K562 (cell line): ENCODE data around the gene PLSCR3. TPM values are rescaled to one million over a fixed set of nuclear protein-coding genes. Genes with fewer than 3 reads are reported as not detected.

Source experiments
- ARID1B ChIP-seq: fragments of 450-650 bp; IDR thresholded peaks from 2 replicates; pipeline ENCODE4 v1.6.1; 2016; ENCODE audit warnings: antibody characterized with exemption, mild to moderate bottlenecking, inconsistent platforms
- HSF4 ChIP-seq: fragments of 250-450 bp; sonication (Bioruptor Pico); IDR thresholded peaks from 2 replicates; pipeline ENCODE4 v2.1.2; 2022; ENCODE audit warnings: mild to moderate bottlenecking, moderate library complexity, borderline replicate concordance
- KDM2B ChIP-seq: fragments of 250-450 bp; sonication (Bioruptor Pico); IDR thresholded peaks from 2 replicates; pipeline ENCODE4 v1.8.0; 2021; ENCODE audit warnings: mild to moderate bottlenecking, moderate library complexity
- MEIS2 ChIP-seq: fragments of 450-650 bp; IDR thresholded peaks from 2 replicates; pipeline ENCODE4 v1.6.1; 2014; ENCODE audit warnings: mild to moderate bottlenecking; ENCODE audit not compliant: partially characterized antibody
- U2AF2 ChIP-seq: fragments of 200-400 bp; formaldehyde crosslinking; optimal IDR thresholded peaks from 2 replicates; pipeline ENCODE3; 2017; ENCODE audit warnings: low read depth, mild to moderate bottlenecking, low read length
- ZEB2 ChIP-seq: fragments of 450-650 bp; IDR thresholded peaks from 2 replicates; pipeline ENCODE4 v1.6.1; 2016
- ZNF76 ChIP-seq: fragments of 250-450 bp; sonication (Bioruptor Pico); IDR thresholded peaks from 2 replicates; pipeline ENCODE4 v1.4.0; 2020; ENCODE audit warnings: mild to moderate bottlenecking, moderate library complexity, borderline replicate concordance
- polyA plus RNA-seq, 8 experiments: library from polyadenylated mRNA; depleted of rRNA in 4 of 8; stranded (reverse) in 5 of 8; unstranded in 3 of 8; fragments of >200 nt; fragmentation: Nextera tagmentation in 2 of 8; fragmentation: Illumina TruSeq in 1 of 8; extraction: Ambion mirVana in 2 of 8; extraction: Trizol in 1 of 8; gene quantifications; 2 replicates each; pipeline versions ENCODE4 v1.2.1 to v1.2.3, GENCODE V29; 2011 to 2014; ENCODE audit warnings: inconsistent platforms in 1 of 8, missing spikeins in 1 of 8
- total RNA-seq, 7 experiments: library from RNA; depleted of rRNA in 6 of 7; stranded (reverse); fragments of >200 nt in 6 of 7; fragmentation: Illumina TruSeq in 2 of 7; extraction: Trizol in 2 of 7; gene quantifications; 2 replicates each; pipeline versions ENCODE4 v1.2.1 to v1.2.3, GENCODE V29; 2011 to 2021; ENCODE audit warnings: low replicate concordance in 1 of 7
- TF ChIP-seq, protein P1 (sequence below): sonication (generic); formaldehyde crosslinking; IDR thresholded peaks from 2 replicates; pipeline ENCODE4 v1.8.0; 2022; ENCODE audit warnings: mild to moderate bottlenecking, low read depth, missing genetic modification reagents
- TF ChIP-seq, protein P2 (sequence below): fragments of 450-650 bp; IDR thresholded peaks from 2 replicates; pipeline ENCODE4 v1.6.1; 2016
- TF ChIP-seq, protein P3 (sequence below): sonication (generic); formaldehyde crosslinking; IDR thresholded peaks from 2 replicates; pipeline ENCODE4 v1.8.0; 2022; ENCODE audit warnings: mild to moderate bottlenecking, missing genetic modification reagents

Gene PLSCR3
- total and polyA plus RNA-seq, 9 of the 15 experiments (the other 6 are each of a cell fraction or from before 2014, with no cell fraction given) = 3.2 to 16.8 (median 4.5) TPM

DNA sequence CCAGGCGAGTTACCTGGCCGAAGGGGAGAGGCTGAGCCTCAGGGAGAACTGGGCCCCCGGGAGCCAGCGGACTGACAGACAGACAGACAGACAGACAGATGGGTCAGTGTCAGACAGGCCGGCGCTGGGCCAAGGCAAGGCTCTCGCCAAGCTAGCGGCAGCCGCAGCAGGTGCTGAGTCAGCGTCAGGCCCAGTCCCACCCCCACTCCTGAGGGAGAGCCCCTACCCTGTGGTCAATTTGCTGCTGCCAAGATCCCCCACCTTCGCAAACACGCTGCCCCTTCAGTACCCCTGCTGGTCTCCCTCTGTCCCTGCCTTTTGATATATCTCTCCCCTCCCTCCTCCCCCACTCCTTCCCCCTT, 46.5 kb upstream of the PLSCR3 start (continued):
- TF ChIP-seq, protein P1, sequence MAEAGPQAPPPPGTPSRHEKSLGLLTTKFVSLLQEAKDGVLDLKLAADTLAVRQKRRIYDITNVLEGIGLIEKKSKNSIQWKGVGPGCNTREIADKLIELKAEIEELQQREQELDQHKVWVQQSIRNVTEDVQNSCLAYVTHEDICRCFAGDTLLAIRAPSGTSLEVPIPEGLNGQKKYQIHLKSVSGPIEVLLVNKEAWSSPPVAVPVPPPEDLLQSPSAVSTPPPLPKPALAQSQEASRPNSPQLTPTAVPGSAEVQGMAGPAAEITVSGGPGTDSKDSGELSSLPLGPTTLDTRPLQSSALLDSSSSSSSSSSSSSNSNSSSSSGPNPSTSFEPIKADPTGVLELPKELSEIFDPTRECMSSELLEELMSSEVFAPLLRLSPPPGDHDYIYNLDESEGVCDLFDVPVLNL = no peak
- TF ChIP-seq ZEB2 = no peak
- no peak for TF ChIP-seq ZNF76 (CRISPR knock-in tag)
- TF ChIP-seq KDM2B (CRISPR knock-in tag) = no peak
- TF ChIP-seq HSF4 (CRISPR knock-in tag) = no peak
- TF ChIP-seq, protein P2, sequence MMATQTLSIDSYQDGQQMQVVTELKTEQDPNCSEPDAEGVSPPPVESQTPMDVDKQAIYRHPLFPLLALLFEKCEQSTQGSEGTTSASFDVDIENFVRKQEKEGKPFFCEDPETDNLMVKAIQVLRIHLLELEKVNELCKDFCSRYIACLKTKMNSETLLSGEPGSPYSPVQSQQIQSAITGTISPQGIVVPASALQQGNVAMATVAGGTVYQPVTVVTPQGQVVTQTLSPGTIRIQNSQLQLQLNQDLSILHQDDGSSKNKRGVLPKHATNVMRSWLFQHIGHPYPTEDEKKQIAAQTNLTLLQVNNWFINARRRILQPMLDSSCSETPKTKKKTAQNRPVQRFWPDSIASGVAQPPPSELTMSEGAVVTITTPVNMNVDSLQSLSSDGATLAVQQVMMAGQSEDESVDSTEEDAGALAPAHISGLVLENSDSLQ = peak; percentile 74
- TF ChIP-seq, protein P3, sequence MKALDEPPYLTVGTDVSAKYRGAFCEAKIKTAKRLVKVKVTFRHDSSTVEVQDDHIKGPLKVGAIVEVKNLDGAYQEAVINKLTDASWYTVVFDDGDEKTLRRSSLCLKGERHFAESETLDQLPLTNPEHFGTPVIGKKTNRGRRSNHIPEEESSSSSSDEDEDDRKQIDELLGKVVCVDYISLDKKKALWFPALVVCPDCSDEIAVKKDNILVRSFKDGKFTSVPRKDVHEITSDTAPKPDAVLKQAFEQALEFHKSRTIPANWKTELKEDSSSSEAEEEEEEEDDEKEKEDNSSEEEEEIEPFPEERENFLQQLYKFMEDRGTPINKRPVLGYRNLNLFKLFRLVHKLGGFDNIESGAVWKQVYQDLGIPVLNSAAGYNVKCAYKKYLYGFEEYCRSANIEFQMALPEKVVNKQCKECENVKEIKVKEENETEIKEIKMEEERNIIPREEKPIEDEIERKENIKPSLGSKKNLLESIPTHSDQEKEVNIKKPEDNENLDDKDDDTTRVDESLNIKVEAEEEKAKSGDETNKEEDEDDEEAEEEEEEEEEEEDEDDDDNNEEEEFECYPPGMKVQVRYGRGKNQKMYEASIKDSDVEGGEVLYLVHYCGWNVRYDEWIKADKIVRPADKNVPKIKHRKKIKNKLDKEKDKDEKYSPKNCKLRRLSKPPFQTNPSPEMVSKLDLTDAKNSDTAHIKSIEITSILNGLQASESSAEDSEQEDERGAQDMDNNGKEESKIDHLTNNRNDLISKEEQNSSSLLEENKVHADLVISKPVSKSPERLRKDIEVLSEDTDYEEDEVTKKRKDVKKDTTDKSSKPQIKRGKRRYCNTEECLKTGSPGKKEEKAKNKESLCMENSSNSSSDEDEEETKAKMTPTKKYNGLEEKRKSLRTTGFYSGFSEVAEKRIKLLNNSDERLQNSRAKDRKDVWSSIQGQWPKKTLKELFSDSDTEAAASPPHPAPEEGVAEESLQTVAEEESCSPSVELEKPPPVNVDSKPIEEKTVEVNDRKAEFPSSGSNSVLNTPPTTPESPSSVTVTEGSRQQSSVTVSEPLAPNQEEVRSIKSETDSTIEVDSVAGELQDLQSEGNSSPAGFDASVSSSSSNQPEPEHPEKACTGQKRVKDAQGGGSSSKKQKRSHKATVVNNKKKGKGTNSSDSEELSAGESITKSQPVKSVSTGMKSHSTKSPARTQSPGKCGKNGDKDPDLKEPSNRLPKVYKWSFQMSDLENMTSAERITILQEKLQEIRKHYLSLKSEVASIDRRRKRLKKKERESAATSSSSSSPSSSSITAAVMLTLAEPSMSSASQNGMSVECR (CRISPR knock-in tag) = no peak
- peak; percentile 69 for TF ChIP-seq MEIS2
- no peak for TF ChIP-seq U2AF2
- TF ChIP-seq ARID1B = 0 out of 2 replicates have a peak, but pooled peaks have one; percentile 19
